CD4-positive, alpha-beta memory T cell (primary cell): Measurements from ENCODE around the gene LRRIQ4. TPM values are rescaled to one million over a fixed set of nuclear protein-coding genes. Genes with fewer than 3 reads are reported as not detected.

Experiments
- CTCF ChIA-PET: fragments of 350-600 bp; sonication (Branson Sonifier 250); formaldehyde crosslinking; loops from one replicate; lab custom pipeline; 2021; ENCODE audit warnings: inconsistent platforms; ENCODE audit not compliant: partially characterized antibody; lab: Charles Lee
- POLR2A ChIA-PET: fragments of 350-600 bp; sonication (Branson Sonifier 250); formaldehyde crosslinking; loops from one replicate; lab custom pipeline; 2021; ENCODE audit not compliant: partially characterized antibody; lab: Charles Lee
- DNase-seq, 5 donors: peaks; one replicate each; pipeline versions ENCODE4 v3.0.0 to v3.0.0-alpha.2; 2020 to 2022; ENCODE audit warnings: mixed read lengths in 1 of 5
- H3K27ac ChIP-seq: one replicate; pipeline ENCODE4 v1.7.0; 2013; ENCODE audit warnings: low read depth, low read length
- H3K27me3 ChIP-seq: 2 replicates; pipeline ENCODE4 v1.7.0; 2013; ENCODE audit warnings: mild to moderate bottlenecking, low read length, moderate library complexity; ENCODE audit not compliant: insufficient read depth
- H3K36me3 ChIP-seq: 2 replicates; pipeline ENCODE4 v1.7.0; 2013; ENCODE audit warnings: mild to moderate bottlenecking, low read length, moderate library complexity; ENCODE audit not compliant: insufficient read depth
- H3K4me1 ChIP-seq: 2 replicates; pipeline ENCODE4 v1.7.0; 2013; ENCODE audit warnings: mild to moderate bottlenecking, low read length, moderate library complexity; ENCODE audit not compliant: insufficient read depth
- H3K4me3 ChIP-seq, 2 donors: one replicate each; pipeline ENCODE4 v1.7.0; 2013; ENCODE audit warnings: low read length in 2 of 2, mild to moderate bottlenecking in 1 of 2
- H3K9me3 ChIP-seq, 2 donors: one replicate each; pipeline ENCODE4 v1.7.0; 2013; ENCODE audit warnings: low read length in 2 of 2, control low read depth in 1 of 2; ENCODE audit not compliant: control insufficient read depth in 1 of 2
- H3K27ac Mint-ChIP-seq, 7 donors: one replicate each; pipeline ENCODE4 v1.8.0; 2020 to 2021; ENCODE audit warnings: mixed read lengths in 7 of 7, mild to moderate bottlenecking in 6 of 7, inconsistent platforms in 3 of 7, moderate library complexity in 3 of 7
- H3K27me3 Mint-ChIP-seq, 2 donors: one replicate each; pipeline ENCODE4 v1.8.0; 2020 to 2021; ENCODE audit warnings: mixed read lengths in 2 of 2
- H3K36me3 Mint-ChIP-seq, 2 donors: one replicate each; pipeline ENCODE4 v1.8.0; 2020 to 2021; ENCODE audit warnings: mixed read lengths in 2 of 2, inconsistent platforms in 1 of 2, mild to moderate bottlenecking in 1 of 2
- H3K4me1 Mint-ChIP-seq, 4 donors: one replicate each; pipeline ENCODE4 v1.8.0; 2020 to 2021; ENCODE audit warnings: mixed read lengths in 4 of 4, mild to moderate bottlenecking in 1 of 4
- H3K4me3 Mint-ChIP-seq, 8 donors: one replicate each; pipeline ENCODE4 v1.8.0; 2020 to 2021; ENCODE audit warnings: mixed read lengths in 8 of 8, mild to moderate bottlenecking in 7 of 8, moderate library complexity in 6 of 8, inconsistent platforms in 3 of 8
- H3K9me3 Mint-ChIP-seq, 8 donors: one replicate each; pipeline ENCODE4 v1.8.0; 2020 to 2021; ENCODE audit warnings: mixed read lengths in 8 of 8, mild to moderate bottlenecking in 5 of 8, inconsistent platforms in 3 of 8, moderate library complexity in 1 of 8
- intact Hi-C: fragments of 100-400 bp; cut with micrococcal nuclease; formaldehyde crosslinking; loops from one replicate; pipeline ENCODE4 v1.15.1; 2023
- polyA plus RNA-seq, 2 donors: library from polyadenylated mRNA; unstranded; fragments of 300-500 nt; fragmentation: Illumina TruSeq; gene quantifications; one replicate each; pipeline ENCODE4 v1.2.3, GENCODE V29; 2021
- total RNA-seq, 2 experiments: library from RNA; stranded (reverse); gene quantifications; one replicate each; pipeline ENCODE4 v1.2.3, GENCODE V29; 2021

Gene LRRIQ4
- total RNA-seq (not detected), polyA plus RNA-seq (not detected)

- Histone ChIP-seq H3K4me3 (peak within 1 kb of the TSS; percentile 65 to 80), H3K27me3 (no peaks in the 10 kb centered on the region), H3K27ac (peak within 1 kb of the TSS; percentile 40), H3K9me3 (peaks cover 0 to 8% of the 10 kb centered on the region in 2 donors), H3K36me3 (no peaks in the 10 kb centered on the region), H3K4me1 (peaks cover 21% of the 10 kb centered on the region)
- ChIA-PET POLR2A (interaction anchor here (0.7 to 2.2 kb wide), 7 partner anchors 10 to 154 kb away, joined by 3 to 16 read pairs (median 4); partner anchors contain the start of genes ACTRT3, MYNN and SEC62), CTCF (interaction anchor here (0.9 to 1.9 kb wide), 2 partner anchors 49 to 154 kb away, joined by 3 to 8 read pairs; partner anchors contain the start of gene SEC62)
- Mint-ChIP-seq H3K4me1 (peaks cover 17 to 29% (median 19%) of the 10 kb centered on the region in 4 donors), H3K27me3 (peaks cover 0 to under 1% of the 10 kb centered on the region in 2 donors), H3K4me3 (peak within 1 kb of the TSS; percentile 79 to 98 (median 86)), H3K27ac (peak within 1 kb of the TSS; percentile 55 to 87 (median 65)), H3K36me3 (peaks cover 0 to 8% of the 10 kb centered on the region in 2 donors), H3K9me3 (peaks cover 0 to 22% (median 12%) of the 10 kb centered on the region in 8 donors)
- intact Hi-C loops, result loop anchor here (1.0 to 5.0 kb wide), 4 partner anchors 39 to 370 kb away; partner anchors contain the start of genes MYNN, PHC3 and SEC62
- DNase-seq, result peak; percentile 45 to 68 (median 55)
Measured at GRCh38 chr3:169812332-169813235, at the start of gene LRRIQ4, which contains the start of gene LRRC34. LRRIQ4 (plus strand) TSS chr3:169812870; CDS start chr3:169821922, 9,052 bp downstream. LRRC34 (minus strand) TSS chr3:169812904; CDS start chr3:169812548, 356 bp downstream.

GRCh38 chr3:169764312-169764881 lies 48.3 kb upstream of the LRRIQ4 start:
- Histone ChIP-seq H3K4me3 (peak overlapping the region; percentile 36 to 70), H3K4me1 (peaks cover 26% of the 10 kb centered on the region), H3K27ac (peak overlapping the region; percentile 87), H3K9me3 (no peaks in the 10 kb centered on the region), H3K36me3 (no peaks in the 10 kb centered on the region), H3K27me3 (no peaks in the 10 kb centered on the region)
- Mint-ChIP-seq H3K36me3 (peaks cover 0 to 7% of the 10 kb centered on the region in 2 donors), H3K27me3 (no peaks in the 10 kb centered on the region), H3K27ac (peak overlapping the region; percentile 95 to 99 (median 98)), H3K9me3 (peaks cover 0 to 7% (median 0%) of the 10 kb centered on the region in 8 donors), H3K4me3 (peak overlapping the region; percentile 94 to 98 (median 98)), H3K4me1 (peaks cover 16 to 43% (median 24%) of the 10 kb centered on the region in 4 donors)
- intact Hi-C loops, result loop anchor here (2.0 to 10.0 kb wide), 4 partner anchors 350 to 1700 kb away; partner anchors contain the start of genes EIF5A2, SKIL and TNIK
- peak; percentile 64 to 77 (median 73) for DNase-seq
- POLR2A ChIA-PET, result interaction anchor here (0.8 to 4.9 kb wide), 16 partner anchors 9 to 1144 kb away, joined by 3 to 120 read pairs (median 6); partner anchors contain the start of genes EIF5A2, LRRC34, LRRIQ4 and MYNN
- CTCF ChIA-PET, result interaction anchor here (0.6 to 3.9 kb wide), 7 partner anchors 9 to 592 kb away, joined by 3 to 37 read pairs (median 3); partner anchors contain the start of genes GPR160 and MYNN

GRCh38 chr3:169764882-169765612 lies 47.6 kb upstream of the LRRIQ4 start, which contains the start of gene TERC:
TERC (minus strand) TSS chr3:169765060.
- CTCF ChIA-PET, result interaction anchor here (0.6 to 3.9 kb wide), 4 partner anchors 8 to 272 kb away, joined by 3 to 37 read pairs (median 3); partner anchors contain the start of genes GPR160 and MYNN
- peak within 1 kb of the TSS; percentile 36 to 70 for H3K4me3 ChIP-seq
- POLR2A ChIA-PET, result interaction anchor here (0.8 to 4.9 kb wide), 15 partner anchors 8 to 1144 kb away, joined by 3 to 120 read pairs (median 6); partner anchors contain the start of genes EIF5A2, LRRC34, LRRIQ4 and MYNN

GRCh38 chr3:169769287-169770181 lies 43.1 kb upstream of the LRRIQ4 start, which contains the start of gene ACTRT3:
ACTRT3 (minus strand) TSS chr3:169769561; CDS start chr3:169769520, 41 bp downstream.
- H3K9me3 Mint-ChIP-seq, result peaks cover 0 to 14% (median 0%) of the 10 kb centered on the region in 8 donors
- Histone ChIP-seq H3K27ac (peak within 1 kb of the TSS; percentile 62), H3K36me3 (no peaks in the 10 kb centered on the region), H3K9me3 (no peaks in the 10 kb centered on the region), H3K4me3 (peak within 1 kb of the TSS; percentile 82 to 91), H3K4me1 (peaks cover 15% of the 10 kb centered on the region), H3K27me3 (no peaks in the 10 kb centered on the region)
- POLR2A ChIA-PET, result interaction anchor here (0.7 to 1.6 kb wide), 4 partner anchors 10 to 1139 kb away, joined by 3 to 6 read pairs (median 4); partner anchors contain the start of genes EIF5A2, LRRC34, LRRIQ4 and SEC62
- H3K4me3 Mint-ChIP-seq, result peak within 1 kb of the TSS; percentile 86 to 95 (median 92)
- peak within 1 kb of the TSS; percentile 57 to 91 (median 84) for H3K27ac Mint-ChIP-seq
- peaks cover 0 to 33% of the 10 kb centered on the region in 2 donors for H3K36me3 Mint-ChIP-seq
- H3K27me3 Mint-ChIP-seq, result peaks cover 0 to 11% of the 10 kb centered on the region in 2 donors
- DNase-seq, result peak; percentile 41 to 62 (median 49)
- intact Hi-C loops, result loop anchor here (5.0 to 10.0 kb wide), 4 partner anchors 107 to 1695 kb away; partner anchors contain the start of genes MECOM and TNIK
- peaks cover 21 to 55% (median 26%) of the 10 kb centered on the region in 4 donors for H3K4me1 Mint-ChIP-seq
- CTCF ChIA-PET, result no interaction called here

More at GRCh38 chr3:169764882-169765612, 47.6 kb upstream of the LRRIQ4 start, which contains the start of gene TERC:
- peak; percentile 93 to 96 (median 95) for DNase-seq
- peaks cover 0 to 7% (median 0%) of the 10 kb centered on the region in 8 donors for H3K9me3 Mint-ChIP-seq
- peak within 1 kb of the TSS; percentile 95 to 99 (median 98) for H3K27ac Mint-ChIP-seq
- no peaks in the 10 kb centered on the region for H3K27me3 Mint-ChIP-seq
- H3K27ac ChIP-seq, result peak within 1 kb of the TSS; percentile 87
- H3K4me1 ChIP-seq, result peaks cover 19% of the 10 kb centered on the region
- H3K4me1 Mint-ChIP-seq, result peaks cover 17 to 44% (median 24%) of the 10 kb centered on the region in 4 donors
- H3K9me3 ChIP-seq, result no peaks in the 10 kb centered on the region
- no peaks in the 10 kb centered on the region for H3K36me3 ChIP-seq
- peak within 1 kb of the TSS; percentile 94 to 98 (median 98) for H3K4me3 Mint-ChIP-seq
- H3K27me3 ChIP-seq, result no peaks in the 10 kb centered on the region
- intact Hi-C loops, result loop anchor here (1.0 to 10.0 kb wide), 7 partner anchors 8 to 1700 kb away; partner anchors contain the start of genes EIF5A2, MYNN, PHC3 and RPL22L1
- peaks cover 0 to 7% of the 10 kb centered on the region in 2 donors for H3K36me3 Mint-ChIP-seq
